PC-9 (cell line): ENCODE data around the gene PCMTD2. TPM values are rescaled to one million over a fixed set of nuclear protein-coding genes. Genes with fewer than 3 reads are reported as not detected.

Source experiments
- BruUV-seq: library from RNA; stranded (reverse); fragments of 400-500 nt; replicated peaks from 2 replicates; lab custom pipeline; 2021; lab: Mats Ljungman, UMichigan
- CTCF ChIA-PET: fragments of 300-600 bp; sonication (Branson Sonifier 250); formaldehyde crosslinking; loops from one replicate; lab custom pipeline; 2022; ENCODE audit warnings: antibody characterized with exemption; lab: Charles Lee
- POLR2A ChIA-PET: fragments of 300-600 bp; sonication (Branson Sonifier 250); formaldehyde crosslinking; loops from one replicate; lab custom pipeline; 2022; ENCODE audit warnings: antibody characterized with exemption; ENCODE audit not compliant: unreplicated experiment; lab: Charles Lee
- DNase-seq, 2 experiments: peaks; one replicate each; pipeline versions ENCODE4 v3.0.0 to v3.0.0-alpha.2; 2015 to 2022; ENCODE audit warnings: mixed read lengths in 1 of 2
- H2AFZ ChIP-seq: fragments of 200-600 bp; sonication (generic); 2 replicates; pipeline ENCODE4 v1.8.1; 2017; ENCODE audit warnings: antibody characterized with exemption
- H3F3A ChIP-seq: fragments of 200-600 bp; sonication (generic); 2 replicates; pipeline ENCODE4 v1.8.1; 2017; ENCODE audit warnings: antibody characterized with exemption, mild to moderate bottlenecking, low read depth; ENCODE audit not compliant: insufficient read depth
- H3K27ac ChIP-seq: fragments of 200-600 bp; sonication (generic); 2 replicates; pipeline ENCODE4 v1.6.1; 2016; ENCODE audit warnings: mixed run types
- H3K27me3 ChIP-seq: fragments of 200-600 bp; sonication (generic); 2 replicates; pipeline ENCODE4 v1.6.1; 2016; ENCODE audit warnings: low read depth, mixed run types; ENCODE audit not compliant: insufficient read depth
- H3K36me3 ChIP-seq: fragments of 200-600 bp; sonication (generic); 2 replicates; pipeline ENCODE4 v1.6.1; 2016; ENCODE audit warnings: low read depth, mixed run types
- H3K4me1 ChIP-seq: fragments of 200-600 bp; sonication (generic); replicated peaks from 2 replicates; pipeline ENCODE4 v1.6.1; 2016; ENCODE audit warnings: mixed run types; ENCODE audit not compliant: insufficient read depth
- H3K4me2 ChIP-seq: fragments of 200-600 bp; sonication (generic); 2 replicates; pipeline ENCODE4 v1.6.1; 2017; ENCODE audit warnings: mixed run types
- H3K4me3 ChIP-seq: fragments of 200-600 bp; sonication (generic); 2 replicates; pipeline ENCODE4 v1.6.1; 2016; ENCODE audit warnings: mixed run types
- H3K79me2 ChIP-seq: fragments of 200-600 bp; sonication (generic); 2 replicates; pipeline ENCODE4 v1.6.1; 2017; ENCODE audit warnings: low read depth, mixed run types
- H3K9me2 ChIP-seq: fragments of 200-600 bp; sonication (generic); 2 replicates; pipeline ENCODE4 v1.8.1; 2017; ENCODE audit warnings: mild to moderate bottlenecking; ENCODE audit not compliant: insufficient read depth
- H3K9me3 ChIP-seq: fragments of 200-600 bp; sonication (generic); 2 replicates; pipeline ENCODE4 v1.8.1; 2016; ENCODE audit warnings: low read depth; ENCODE audit not compliant: insufficient read depth
- H4K20me1 ChIP-seq: fragments of 200-600 bp; sonication (generic); 2 replicates; pipeline ENCODE4 v1.8.1; 2017; ENCODE audit not compliant: insufficient read depth
- EZH2 ChIP-seq: fragments of 200-600 bp; sonication (generic); IDR thresholded peaks from 2 replicates; pipeline ENCODE4 v1.8.0; 2017; ENCODE audit warnings: antibody characterized with exemption, low read depth
- intact Hi-C: fragments of 100-400 bp; cut with micrococcal nuclease; formaldehyde crosslinking; loops from one replicate; pipeline ENCODE4 v1.10.0; 2022; ENCODE audit not compliant: unreplicated experiment
- total RNA-seq: library from RNA; stranded (reverse); gene quantifications from 2 replicates; pipeline ENCODE4 v1.2.3, GENCODE V29; 2021
- TF ChIP-seq, protein P1 (sequence below): fragments of 200-600 bp; sonication (generic); conservative IDR thresholded peaks from 2 replicates; pipeline ENCODE4 v1.6.1; 2017; ENCODE audit warnings: mixed run types, antibody characterized with exemption, mild to moderate bottlenecking, moderate library complexity

The PCMTD2 gene
- total RNA-seq, 1 experiment from 2014 or later: 86.5 TPM

DNA sequence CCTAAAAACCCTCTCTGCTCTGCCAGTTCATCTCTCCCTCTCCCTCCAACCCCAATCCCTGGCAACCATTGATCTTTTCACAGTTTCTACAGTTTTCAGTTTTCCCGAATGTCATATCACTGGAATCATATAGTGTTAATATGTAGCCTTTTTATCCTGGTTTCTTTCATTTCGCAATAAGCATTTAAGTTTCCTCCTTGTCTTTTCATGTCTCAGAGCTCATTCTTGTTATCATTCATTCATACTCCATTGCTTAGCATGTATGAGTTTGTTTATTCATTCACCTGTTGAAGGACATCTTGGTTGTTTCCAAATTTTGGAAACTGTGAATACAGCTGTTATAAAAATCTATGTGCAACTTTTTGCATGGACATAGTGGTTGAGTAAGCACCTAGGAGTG is 5.5 kb upstream of the PCMTD2 start:
- Histone ChIP-seq H4K20me1 (no peaks in the 10 kb centered on the region), H3K4me3 (no peak overlapping the region), H3K9me3 (no peaks in the 10 kb centered on the region), H3K79me2 (no peaks in the 10 kb centered on the region), H2AFZ (no peak overlapping the region), H3K27me3 (peaks cover 77% of the 10 kb centered on the region), H3K9me2 (no peaks in the 10 kb centered on the region), H3K4me2 (no peak overlapping the region), H3K4me1 (peaks cover 4% of the 10 kb centered on the region), H3K27ac (no peak overlapping the region), H3F3A (no peaks in the 10 kb centered on the region), H3K36me3 (no peaks in the 10 kb centered on the region)
- intact Hi-C loops: no loop called here
- CTCF ChIA-PET: no interaction called here
- TF ChIP-seq, protein P1, sequence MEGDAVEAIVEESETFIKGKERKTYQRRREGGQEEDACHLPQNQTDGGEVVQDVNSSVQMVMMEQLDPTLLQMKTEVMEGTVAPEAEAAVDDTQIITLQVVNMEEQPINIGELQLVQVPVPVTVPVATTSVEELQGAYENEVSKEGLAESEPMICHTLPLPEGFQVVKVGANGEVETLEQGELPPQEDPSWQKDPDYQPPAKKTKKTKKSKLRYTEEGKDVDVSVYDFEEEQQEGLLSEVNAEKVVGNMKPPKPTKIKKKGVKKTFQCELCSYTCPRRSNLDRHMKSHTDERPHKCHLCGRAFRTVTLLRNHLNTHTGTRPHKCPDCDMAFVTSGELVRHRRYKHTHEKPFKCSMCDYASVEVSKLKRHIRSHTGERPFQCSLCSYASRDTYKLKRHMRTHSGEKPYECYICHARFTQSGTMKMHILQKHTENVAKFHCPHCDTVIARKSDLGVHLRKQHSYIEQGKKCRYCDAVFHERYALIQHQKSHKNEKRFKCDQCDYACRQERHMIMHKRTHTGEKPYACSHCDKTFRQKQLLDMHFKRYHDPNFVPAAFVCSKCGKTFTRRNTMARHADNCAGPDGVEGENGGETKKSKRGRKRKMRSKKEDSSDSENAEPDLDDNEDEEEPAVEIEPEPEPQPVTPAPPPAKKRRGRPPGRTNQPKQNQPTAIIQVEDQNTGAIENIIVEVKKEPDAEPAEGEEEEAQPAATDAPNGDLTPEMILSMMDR: no peak
- TF ChIP-seq EZH2: 0 out of 2 replicates have a peak, but pooled peaks have one; percentile 45
- no TSS peak for BruUV-seq
- no peak for DNase-seq
- POLR2A ChIA-PET: no interaction called here

DNA sequence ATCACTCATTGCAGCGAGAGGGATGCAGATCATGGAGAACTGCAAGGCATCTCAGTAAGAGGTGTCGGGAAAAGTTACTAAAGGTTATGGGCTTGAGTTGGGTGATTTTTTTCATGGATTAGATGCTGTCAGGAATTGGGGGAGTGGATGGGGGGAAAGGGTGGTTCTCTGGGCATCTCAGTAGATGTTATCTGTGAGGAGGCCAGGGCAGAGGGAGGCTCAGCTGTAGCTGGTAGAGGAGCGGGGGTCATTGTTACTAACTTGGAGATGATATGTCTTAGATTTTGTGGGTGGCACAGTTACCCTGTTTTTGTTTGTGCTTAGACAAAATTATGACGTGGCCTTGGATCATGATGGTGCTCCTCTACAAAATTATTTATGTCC is 2.6 kb upstream of the PCMTD2 start:
- H3K4me2 ChIP-seq: no peak overlapping the region
- intact Hi-C loops: no loop called here
- no peak overlapping the region for H2AFZ ChIP-seq
- H3K9me3 ChIP-seq: no peaks in the 10 kb centered on the region
- H3K9me2 ChIP-seq: no peaks in the 10 kb centered on the region
- no peak overlapping the region for H3K4me3 ChIP-seq
- H3F3A ChIP-seq: no peaks in the 10 kb centered on the region
- ChIA-PET CTCF (no interaction called here), POLR2A (no interaction called here)
- no peaks in the 10 kb centered on the region for H3K36me3 ChIP-seq
- DNase-seq: no peak
- H3K27ac ChIP-seq: no peak overlapping the region
- H3K79me2 ChIP-seq: peaks cover 21% of the 10 kb centered on the region
- TF ChIP-seq EZH2: no peak
- TF ChIP-seq, protein P1: no peak
- H3K27me3 ChIP-seq: peaks cover 48% of the 10 kb centered on the region
- peaks cover 5% of the 10 kb centered on the region; the same call in 1 of the 2 replicates for H4K20me1 ChIP-seq
- H3K4me1 ChIP-seq: peaks cover 15% of the 10 kb centered on the region
- BruUV-seq: no TSS peak

DNA sequence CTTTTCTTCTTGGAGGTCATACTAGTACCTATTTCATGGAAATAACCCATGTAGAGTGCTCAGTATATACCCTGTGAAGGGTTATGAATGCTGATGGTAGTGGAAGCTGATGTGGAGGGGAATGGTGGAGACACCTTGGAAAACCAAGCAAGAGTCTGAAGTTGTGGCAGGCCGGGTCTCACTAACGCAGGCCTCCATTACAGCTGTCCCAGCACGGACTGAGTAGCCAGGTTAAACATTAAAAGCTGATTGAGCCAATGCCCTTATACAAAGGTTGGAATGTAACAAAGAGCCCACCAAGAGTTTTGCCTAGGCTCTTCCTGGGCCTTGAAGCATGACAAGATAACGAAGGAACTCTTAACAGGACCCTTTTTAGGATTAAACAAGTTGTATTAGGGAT is 2.1 kb upstream of the PCMTD2 start:
- H2AFZ ChIP-seq: no peak overlapping the region
- no TSS peak for BruUV-seq
- intact Hi-C loops: no loop called here
- H3K4me2 ChIP-seq: no peak overlapping the region
- no peaks in the 10 kb centered on the region for H3K9me3 ChIP-seq
- H3K4me3 ChIP-seq: no peak overlapping the region
- POLR2A ChIA-PET: no interaction called here
- no peak for DNase-seq
- H3K27ac ChIP-seq: no peak overlapping the region
- CTCF ChIA-PET: no interaction called here
- H3K4me1 ChIP-seq: peaks cover 15% of the 10 kb centered on the region
- no peaks in the 10 kb centered on the region for H3F3A ChIP-seq
- H3K9me2 ChIP-seq: no peaks in the 10 kb centered on the region
- TF ChIP-seq, protein P1: no peak
- no peak for TF ChIP-seq EZH2
- no peaks in the 10 kb centered on the region for H3K36me3 ChIP-seq
- H4K20me1 ChIP-seq: peaks cover 7% of the 10 kb centered on the region; the same call in 1 of the 2 replicates
- H3K79me2 ChIP-seq: peaks cover 26% of the 10 kb centered on the region
- peaks cover 45% of the 10 kb centered on the region for H3K27me3 ChIP-seq
